ENCODE data around the gene SOS2.

Gene SOS2

GRCh38 chr14:50113381-50114035, 117.9 kb downstream of the SOS2 start:
- H3K4me1 ChIP-seq (ENCODE audit: control insufficient read depth, low read depth, low read length) = peaks cover 15% of the 10 kb centered on the region
- peaks cover 53% of the 10 kb centered on the region for H3K36me3 ChIP-seq (ENCODE audit: control insufficient read depth, low read depth, low read length)
- H3K27me3 ChIP-seq (ENCODE audit: control insufficient read depth, insufficient read depth, low read length) = no peaks in the 10 kb centered on the region
- no peaks in the 10 kb centered on the region for H3K9me3 ChIP-seq (ENCODE audit: control insufficient read depth, low read depth, low read length)
- H3K27ac ChIP-seq (ENCODE audit: low read length) = no peak overlapping the region
- H3K9ac ChIP-seq (ENCODE audit: low read length) = no peak overlapping the region
- no peak overlapping the region for H3K4me3 ChIP-seq (ENCODE audit: low read length)

- Histone ChIP-seq H3K4me3 (ENCODE audit: low read length) (no peak overlapping the region), H3K36me3 (ENCODE audit: control insufficient read depth, low read depth, low read length) (peaks cover 56% of the 10 kb centered on the region), H3K27ac (ENCODE audit: low read length) (no peak overlapping the region), H3K4me1 (ENCODE audit: control insufficient read depth, low read depth, low read length) (peaks cover 2% of the 10 kb centered on the region), H3K9ac (ENCODE audit: low read length) (no peak overlapping the region), H3K27me3 (ENCODE audit: control insufficient read depth, insufficient read depth, low read length) (no peaks in the 10 kb centered on the region), H3K9me3 (ENCODE audit: control insufficient read depth, low read depth, low read length) (no peaks in the 10 kb centered on the region)
These were observed 120.9 kb downstream of the SOS2 start for GRCh38 chr14:50110323-50111037.

- H3K4me1 ChIP-seq (ENCODE audit: control insufficient read depth, low read depth, low read length) = peaks cover 3% of the 10 kb centered on the region
- H3K9me3 ChIP-seq (ENCODE audit: control insufficient read depth, low read depth, low read length) = no peaks in the 10 kb centered on the region
- peaks cover 52% of the 10 kb centered on the region for H3K36me3 ChIP-seq (ENCODE audit: control insufficient read depth, low read depth, low read length)
- no peak overlapping the region for H3K4me3 ChIP-seq (ENCODE audit: low read length)
- no peak overlapping the region for H3K9ac ChIP-seq (ENCODE audit: low read length)
- no peaks in the 10 kb centered on the region for H3K27me3 ChIP-seq (ENCODE audit: control insufficient read depth, insufficient read depth, low read length)
- H3K27ac ChIP-seq (ENCODE audit: low read length) = no peak overlapping the region
These were observed 122.0 kb downstream of the SOS2 start for GRCh38 chr14:50109342-50109741.

GRCh38 chr14:50107850-50108249, 123.5 kb downstream of the SOS2 start:
- H3K4me3 ChIP-seq (ENCODE audit: low read length) = no peak overlapping the region
- H3K27ac ChIP-seq (ENCODE audit: low read length) = no peak overlapping the region
- H3K27me3 ChIP-seq (ENCODE audit: control insufficient read depth, insufficient read depth, low read length) = no peaks in the 10 kb centered on the region
- H3K9ac ChIP-seq (ENCODE audit: low read length) = no peak overlapping the region
- no peaks in the 10 kb centered on the region for H3K9me3 ChIP-seq (ENCODE audit: control insufficient read depth, low read depth, low read length)
- H3K36me3 ChIP-seq (ENCODE audit: control insufficient read depth, low read depth, low read length) = peaks cover 42% of the 10 kb centered on the region
- H3K4me1 ChIP-seq (ENCODE audit: control insufficient read depth, low read depth, low read length) = peaks cover 3% of the 10 kb centered on the region

- Histone ChIP-seq H3K4me1 (ENCODE audit: control insufficient read depth, low read depth, low read length) (peaks cover 3% of the 10 kb centered on the region), H3K27me3 (ENCODE audit: control insufficient read depth, insufficient read depth, low read length) (no peaks in the 10 kb centered on the region), H3K9me3 (ENCODE audit: control insufficient read depth, low read depth, low read length) (no peaks in the 10 kb centered on the region), H3K27ac (ENCODE audit: low read length) (no peak overlapping the region), H3K9ac (ENCODE audit: low read length) (no peak overlapping the region), H3K4me3 (ENCODE audit: low read length) (no peak overlapping the region), H3K36me3 (ENCODE audit: control insufficient read depth, low read depth, low read length) (peaks cover 26% of the 10 kb centered on the region)
These were observed 125.2 kb downstream of the SOS2 start for GRCh38 chr14:50106178-50106577.

GRCh38 chr14:50103558-50103957, 127.8 kb downstream of the SOS2 start:
- no peak overlapping the region for H3K27ac ChIP-seq (ENCODE audit: low read length)
- H3K9ac ChIP-seq (ENCODE audit: low read length) = no peak overlapping the region
- no peaks in the 10 kb centered on the region for H3K27me3 ChIP-seq (ENCODE audit: control insufficient read depth, insufficient read depth, low read length)
- H3K4me3 ChIP-seq (ENCODE audit: low read length) = no peak overlapping the region
- peaks cover 3% of the 10 kb centered on the region for H3K4me1 ChIP-seq (ENCODE audit: control insufficient read depth, low read depth, low read length)
- peaks cover 4% of the 10 kb centered on the region for H3K36me3 ChIP-seq (ENCODE audit: control insufficient read depth, low read depth, low read length)
- no peaks in the 10 kb centered on the region for H3K9me3 ChIP-seq (ENCODE audit: control insufficient read depth, low read depth, low read length)

GRCh38 chr14:50101417-50101816, 130.0 kb downstream of the SOS2 start:
- Histone ChIP-seq H3K4me3 (ENCODE audit: low read length) (no peak overlapping the region), H3K36me3 (ENCODE audit: control insufficient read depth, low read depth, low read length) (no peaks in the 10 kb centered on the region), H3K27me3 (ENCODE audit: control insufficient read depth, insufficient read depth, low read length) (no peaks in the 10 kb centered on the region), H3K9ac (ENCODE audit: low read length) (no peak overlapping the region), H3K9me3 (ENCODE audit: control insufficient read depth, low read depth, low read length) (no peaks in the 10 kb centered on the region), H3K4me1 (ENCODE audit: control insufficient read depth, low read depth, low read length) (peaks cover 3% of the 10 kb centered on the region), H3K27ac (ENCODE audit: low read length) (no peak overlapping the region)

GRCh38 chr14:50100805-50101204, 130.6 kb downstream of the SOS2 start:
- Histone ChIP-seq H3K36me3 (ENCODE audit: control insufficient read depth, low read depth, low read length) (no peaks in the 10 kb centered on the region), H3K9me3 (ENCODE audit: control insufficient read depth, low read depth, low read length) (no peaks in the 10 kb centered on the region), H3K4me3 (ENCODE audit: low read length) (no peak overlapping the region), H3K9ac (ENCODE audit: low read length) (no peak overlapping the region), H3K27ac (ENCODE audit: low read length) (no peak overlapping the region), H3K27me3 (ENCODE audit: control insufficient read depth, insufficient read depth, low read length) (no peaks in the 10 kb centered on the region), H3K4me1 (ENCODE audit: control insufficient read depth, low read depth, low read length) (peaks cover 3% of the 10 kb centered on the region)

GRCh38 chr14:50099335-50099734, 132.0 kb downstream of the SOS2 start:
- H3K9ac ChIP-seq (ENCODE audit: low read length) = no peak overlapping the region
- no peaks in the 10 kb centered on the region for H3K36me3 ChIP-seq (ENCODE audit: control insufficient read depth, low read depth, low read length)
- H3K9me3 ChIP-seq (ENCODE audit: control insufficient read depth, low read depth, low read length) = no peaks in the 10 kb centered on the region
- H3K27ac ChIP-seq (ENCODE audit: low read length) = no peak overlapping the region
- H3K4me3 ChIP-seq (ENCODE audit: low read length) = no peak overlapping the region
- H3K27me3 ChIP-seq (ENCODE audit: control insufficient read depth, insufficient read depth, low read length) = no peaks in the 10 kb centered on the region
- H3K4me1 ChIP-seq (ENCODE audit: control insufficient read depth, low read depth, low read length) = no peaks in the 10 kb centered on the region

- Histone ChIP-seq H3K9ac (ENCODE audit: low read length) (no peak overlapping the region), H3K4me1 (ENCODE audit: control insufficient read depth, low read depth, low read length) (peaks cover 3% of the 10 kb centered on the region), H3K27ac (ENCODE audit: low read length) (no peak overlapping the region), H3K27me3 (ENCODE audit: control insufficient read depth, insufficient read depth, low read length) (no peaks in the 10 kb centered on the region), H3K36me3 (ENCODE audit: control insufficient read depth, low read depth, low read length) (no peaks in the 10 kb centered on the region), H3K9me3 (ENCODE audit: control insufficient read depth, low read depth, low read length) (no peaks in the 10 kb centered on the region), H3K4me3 (ENCODE audit: low read length) (no peak overlapping the region)
These were observed 135.5 kb downstream of the SOS2 start for GRCh38 chr14:50095895-50096294.

GRCh38 chr14:50094056-50094755, 137.2 kb downstream of the SOS2 start:
- Histone ChIP-seq H3K4me3 (ENCODE audit: low read length) (no peak overlapping the region), H3K9ac (ENCODE audit: low read length) (no peak overlapping the region), H3K4me1 (ENCODE audit: control insufficient read depth, low read depth, low read length) (peaks cover 3% of the 10 kb centered on the region), H3K27me3 (ENCODE audit: control insufficient read depth, insufficient read depth, low read length) (no peaks in the 10 kb centered on the region), H3K9me3 (ENCODE audit: control insufficient read depth, low read depth, low read length) (no peaks in the 10 kb centered on the region), H3K27ac (ENCODE audit: low read length) (no peak overlapping the region), H3K36me3 (ENCODE audit: control insufficient read depth, low read depth, low read length) (no peaks in the 10 kb centered on the region)

All from iPS-18a (cell line).